Mesenchymal stem cell (in vitro differentiated cells and primary cell): ENCODE results near the gene METTL25B.

Experiments used
- DNase-seq: peaks from one replicate; pipeline ENCODE4 v3.0.0-alpha.2; 2013
- H2AFZ ChIP-seq: one replicate; pipeline ENCODE4 v1.6.1; 2013; ENCODE audit warnings: low read depth, mild to moderate bottlenecking, control low read depth, inconsistent platforms, low read length, moderate library complexity
- H2AK5ac ChIP-seq: 2 replicates; pipeline ENCODE4 v1.6.1; 2013; ENCODE audit warnings: low read length, moderate library complexity, mild to moderate bottlenecking, inconsistent platforms; ENCODE audit not compliant: severe bottlenecking
- H2BK120ac ChIP-seq: one replicate; pipeline ENCODE4 v1.6.1; 2013; ENCODE audit warnings: low read depth, mild to moderate bottlenecking, inconsistent platforms, low read length, moderate library complexity
- H2BK12ac ChIP-seq, 2 experiments: one replicate each; pipeline ENCODE4 v1.6.1; 2013; ENCODE audit warnings: inconsistent platforms in 2 of 2, low read length in 2 of 2, mild to moderate bottlenecking in 2 of 2, moderate library complexity in 2 of 2, control low read depth in 1 of 2
- H2BK15ac ChIP-seq: one replicate; pipeline ENCODE4 v1.6.1; 2013; ENCODE audit warnings: mild to moderate bottlenecking, low read depth, inconsistent platforms; ENCODE audit not compliant: poor library complexity, severe bottlenecking
- H2BK5ac ChIP-seq: 2 replicates; pipeline ENCODE4 v1.6.1; 2013; ENCODE audit warnings: low read depth, mild to moderate bottlenecking, low read length, control low read depth, inconsistent platforms; ENCODE audit not compliant: poor library complexity, severe bottlenecking
- H3K14ac ChIP-seq, 2 experiments: one replicate each; pipeline ENCODE4 v1.6.1; 2013; ENCODE audit warnings: inconsistent platforms in 2 of 2, low read length in 2 of 2, control low read depth in 1 of 2, mild to moderate bottlenecking in 1 of 2, moderate library complexity in 1 of 2
- H3K18ac ChIP-seq, 2 experiments: one replicate each; pipeline ENCODE4 v1.6.1; 2013; ENCODE audit warnings: inconsistent platforms in 2 of 2, low read length in 2 of 2, control low read depth in 1 of 2, low read depth in 1 of 2, mild to moderate bottlenecking in 1 of 2
- H3K23ac ChIP-seq, 2 experiments: one replicate each; pipeline ENCODE4 v1.6.1; 2013; ENCODE audit warnings: inconsistent platforms in 2 of 2, low read length in 2 of 2, mild to moderate bottlenecking in 2 of 2, moderate library complexity in 2 of 2, control low read depth in 1 of 2
- H3K27ac ChIP-seq: 2 replicates; pipeline ENCODE4 v1.5.1; 2013; ENCODE audit warnings: mild to moderate bottlenecking, moderate library complexity, low read length, control low read depth, inconsistent platforms; ENCODE audit not compliant: poor library complexity, severe bottlenecking
- H3K27me3 ChIP-seq, 2 experiments: 2 replicates each; pipeline versions ENCODE4 v1.6.1 to v1.7.0; 2013; ENCODE audit warnings: low read length in 2 of 2, mild to moderate bottlenecking in 2 of 2, moderate library complexity in 2 of 2, control low read depth in 1 of 2, inconsistent platforms in 1 of 2; ENCODE audit not compliant: control insufficient read depth in 1 of 2, insufficient read depth in 1 of 2
- H3K36me3 ChIP-seq, 2 experiments: 2 replicates each; pipeline versions ENCODE4 v1.6.1 to v1.7.0; 2013; ENCODE audit warnings: low read length in 2 of 2, control low read depth in 1 of 2, inconsistent platforms in 1 of 2, low read depth in 1 of 2, mild to moderate bottlenecking in 1 of 2; ENCODE audit not compliant: insufficient read depth in 2 of 2, control insufficient read depth in 1 of 2
- H3K4ac ChIP-seq, 2 experiments: one replicate each; pipeline ENCODE4 v1.6.1; 2013; ENCODE audit warnings: inconsistent platforms in 2 of 2, low read length in 2 of 2, mild to moderate bottlenecking in 2 of 2, moderate library complexity in 2 of 2, control low read depth in 1 of 2, low read depth in 1 of 2
- H3K4me1 ChIP-seq: 2 replicates; pipeline ENCODE4 v1.6.1; 2013; ENCODE audit warnings: low read depth, low read length, control low read depth; ENCODE audit not compliant: control insufficient read depth, insufficient read depth
- H3K4me2 ChIP-seq: 2 replicates; pipeline ENCODE4 v1.6.1; 2013; ENCODE audit warnings: low read length, mild to moderate bottlenecking, inconsistent platforms; ENCODE audit not compliant: poor library complexity, severe bottlenecking
- H3K4me3 ChIP-seq, 2 experiments: 2 replicates each; pipeline versions ENCODE4 v1.5.1 to v1.7.0; 2013; ENCODE audit warnings: low read length in 2 of 2, mild to moderate bottlenecking in 2 of 2, control low read depth in 1 of 2, low read depth in 1 of 2; ENCODE audit not compliant: insufficient read depth in 1 of 2
- H3K79me1 ChIP-seq: replicated peaks from 2 replicates; pipeline ENCODE4 v1.6.1; 2013; ENCODE audit warnings: mild to moderate bottlenecking, control low read depth, low read length, inconsistent platforms; ENCODE audit not compliant: poor library complexity, severe bottlenecking
- H3K9ac ChIP-seq: 2 replicates; pipeline ENCODE4 v1.7.0; 2013; ENCODE audit warnings: mild to moderate bottlenecking, low read length, moderate library complexity
- H3K9me3 ChIP-seq: 2 replicates; pipeline ENCODE4 v1.7.0; 2013; ENCODE audit warnings: mild to moderate bottlenecking, low read length; ENCODE audit not compliant: control insufficient read depth
- H4K8ac ChIP-seq: one replicate; pipeline ENCODE4 v1.6.1; 2013; ENCODE audit warnings: inconsistent platforms, mild to moderate bottlenecking, low read length, moderate library complexity
- H4K91ac ChIP-seq: one replicate; pipeline ENCODE4 v1.6.1; 2013; ENCODE audit warnings: mild to moderate bottlenecking, low read length, inconsistent platforms
- WGBS: methylation state at CpG from one replicate; pipeline ENCODE4 v1.1.7; 2013; ENCODE audit warnings: mixed read lengths; 5-methylcytosine and 5-hydroxymethylcytosine counted together

METTL25B gene

DNA sequence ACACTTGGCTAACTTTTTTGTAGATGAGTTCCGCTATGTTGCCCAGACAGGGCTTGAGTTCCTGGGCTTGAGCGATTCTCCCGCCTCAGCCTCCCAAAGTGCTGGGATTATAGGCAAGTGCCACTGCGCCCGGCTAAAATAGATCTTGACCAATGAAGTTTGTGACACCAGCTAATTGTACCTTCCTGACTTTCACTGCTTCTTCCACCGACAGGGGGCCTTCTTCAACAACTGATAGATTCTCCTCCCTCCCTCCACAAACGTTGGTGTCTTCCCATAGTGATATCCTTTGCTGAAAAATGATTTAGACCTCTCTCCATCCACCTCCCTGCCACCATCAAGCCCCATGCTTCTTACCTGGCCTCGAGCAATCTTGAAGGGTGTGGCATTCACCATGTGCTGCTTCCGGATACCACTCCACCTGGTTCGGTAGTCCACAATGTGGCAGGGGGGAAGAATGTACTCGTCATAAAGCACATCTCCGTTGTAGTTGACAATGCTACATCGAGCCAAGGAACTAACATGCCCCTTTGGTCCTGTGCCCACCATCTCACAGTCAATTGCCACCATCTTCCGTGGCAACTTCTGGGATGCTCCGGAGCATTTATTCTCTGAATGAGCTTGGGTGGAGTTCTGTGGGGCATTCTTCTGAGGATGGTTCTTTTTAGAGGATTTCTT, 1.6 kb upstream of the METTL25B start:
- Histone ChIP-seq H4K91ac (no peak overlapping the region), H3K4ac (no peak overlapping the region), H3K27ac (no peak overlapping the region), H3K27me3 (no peaks in the 10 kb centered on the region), H2AFZ (no peak overlapping the region), H3K14ac (no peak overlapping the region), H2BK12ac (no peak overlapping the region), H3K79me1 (peaks cover 25% of the 10 kb centered on the region), H2BK5ac (no peak overlapping the region), H3K9me3 (no peaks in the 10 kb centered on the region), H2AK5ac (no peak overlapping the region), H3K4me2 (peak overlapping the region; percentile 87), H2BK120ac (no peak overlapping the region), H3K4me3 (peak overlapping the region in 1 of 2 experiments; percentile 98), H3K36me3 (peaks cover 19 to 44% of the 10 kb centered on the region in 2 experiments), H3K18ac (no peak overlapping the region), H3K4me1 (peaks cover 21% of the 10 kb centered on the region), H3K9ac (peak overlapping the region; percentile 100), H3K23ac (no peak overlapping the region), H4K8ac (no peak overlapping the region), H2BK15ac (no peak overlapping the region)
- peak; percentile 79 for DNase-seq
- 68% methylated on average over 14 of the region's 15 CpGs for WGBS

DNA sequence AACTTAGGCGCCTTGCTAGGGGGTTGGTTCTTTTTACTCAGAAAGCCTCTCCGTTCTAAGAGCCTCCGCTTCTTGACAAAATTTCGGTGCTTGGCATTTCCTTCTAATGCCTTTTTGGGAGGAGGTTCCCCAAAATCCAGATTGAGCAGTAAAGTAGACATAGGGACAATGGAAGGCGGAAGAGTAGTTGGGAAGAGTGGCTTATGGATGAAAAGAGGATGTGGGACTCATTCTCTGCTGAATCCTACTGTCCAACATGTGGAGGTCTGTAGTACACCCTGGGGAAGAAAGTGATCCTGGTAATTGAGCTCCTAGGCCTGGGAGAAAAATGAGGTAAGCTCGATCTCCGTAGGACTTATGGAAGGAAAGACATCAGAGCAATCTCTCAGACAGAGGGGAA, 777 bp upstream of the METTL25B start:
- Histone ChIP-seq H3K27ac (no peak overlapping the region), H4K91ac (no peak overlapping the region), H3K4me1 (peaks cover 21% of the 10 kb centered on the region), H3K18ac (no peak overlapping the region), H4K8ac (no peak overlapping the region), H2BK15ac (no peak overlapping the region), H3K79me1 (peaks cover 23% of the 10 kb centered on the region), H2AFZ (no peak overlapping the region), H2BK120ac (no peak overlapping the region), H3K27me3 (no peaks in the 10 kb centered on the region), H2AK5ac (no peak overlapping the region), H3K4ac (no peak overlapping the region), H3K23ac (no peak overlapping the region), H3K4me2 (peak overlapping the region; percentile 87), H2BK5ac (no peak overlapping the region), H3K9ac (peak overlapping the region; percentile 100), H3K4me3 (peak overlapping the region in 1 of 2 experiments; percentile 98), H3K36me3 (peaks cover 18 to 47% of the 10 kb centered on the region in 2 experiments), H2BK12ac (no peak overlapping the region), H3K14ac (no peak overlapping the region), H3K9me3 (no peaks in the 10 kb centered on the region)
- 77% methylated on average over 7 of the region's 7 CpGs for WGBS
- DNase-seq: no peak

DNA sequence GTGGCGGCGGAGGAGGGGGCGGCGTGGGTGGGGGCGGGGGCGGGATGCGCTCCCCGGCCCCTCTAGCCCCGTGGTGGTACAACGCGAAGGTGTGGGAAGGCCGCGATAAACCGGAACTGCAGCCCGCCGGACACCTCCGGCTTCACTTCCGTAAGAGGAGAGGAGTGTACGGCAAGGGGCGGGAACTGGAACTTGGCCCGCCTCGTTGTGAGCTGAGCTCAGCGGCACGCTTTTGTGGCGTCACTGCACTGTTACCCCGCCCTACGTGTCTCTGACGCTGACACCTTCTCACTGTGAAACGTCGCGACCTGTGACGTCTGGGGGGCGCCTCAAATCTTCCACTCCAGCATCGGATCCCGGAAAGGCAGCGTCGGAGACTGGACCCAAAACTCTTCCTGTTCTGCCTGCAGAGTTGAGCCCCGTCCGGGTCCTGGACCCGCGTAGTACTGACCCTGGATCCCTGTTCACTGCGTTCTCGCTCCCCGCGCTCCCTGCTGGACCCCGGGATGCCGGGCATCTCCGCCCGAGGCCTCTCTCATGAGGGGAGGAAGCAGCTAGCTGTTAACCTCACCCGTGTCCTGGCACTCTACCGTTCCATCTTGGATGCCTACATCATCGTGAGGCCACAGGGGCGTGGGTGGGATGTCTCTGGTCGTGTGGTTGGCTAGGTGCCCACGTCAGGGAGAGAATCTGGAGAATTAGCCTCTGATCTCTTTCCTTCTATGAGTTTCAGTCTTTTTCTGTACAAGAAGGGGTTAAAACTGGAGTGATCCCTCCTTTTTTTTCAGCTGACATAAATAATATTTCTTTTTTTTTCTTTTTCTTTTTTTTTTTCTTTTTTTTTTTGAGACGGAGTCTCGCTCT, 562 bp downstream of the METTL25B start, which contains the start of gene ISG20L2:
Gene ISG20L2, minus strand, starts transcription at position 168 of the 864 bp plus-strand sequence. CDS start 1,114 bp downstream, outside the sequence.
- Histone ChIP-seq H3K36me3 (peaks cover 10 to 47% of the 10 kb centered on the region in 2 experiments), H2BK120ac (peak within 1 kb of the TSS; percentile 62), H3K23ac (no peak within 1 kb of the TSS), H3K4me3 (peak within 1 kb of the TSS; percentile 83 to 98), H3K14ac (peak within 1 kb of the TSS in 1 of 2 experiments; percentile 29), H3K4ac (peak within 1 kb of the TSS; percentile 21 to 77), H3K79me1 (peaks cover 11% of the 10 kb centered on the region), H2AK5ac (peak within 1 kb of the TSS; percentile 38), H3K9me3 (no peaks in the 10 kb centered on the region), H3K4me1 (peaks cover 21% of the 10 kb centered on the region), H3K4me2 (peak within 1 kb of the TSS; percentile 89), H2AFZ (peak within 1 kb of the TSS; percentile 32), H2BK15ac (peak within 1 kb of the TSS; percentile 73), H2BK12ac (no peak within 1 kb of the TSS), H3K27me3 (no peaks in the 10 kb centered on the region), H4K8ac (peak within 1 kb of the TSS; percentile 90), H4K91ac (peak within 1 kb of the TSS; percentile 67), H3K18ac (peak within 1 kb of the TSS; percentile 79 to 95), H3K27ac (peak within 1 kb of the TSS; percentile 60), H3K9ac (peak within 1 kb of the TSS; percentile 100), H2BK5ac (no peak within 1 kb of the TSS)
- peak; percentile 99 for DNase-seq
- 2% methylated on average over 37 of the region's 57 CpGs for WGBS
